HL-60 (cell line): ENCODE data around the gene TBL1X.

Source experiments
- DNase-seq, 2 experiments: peaks; one replicate each; pipeline ENCODE4 v3.0.0-alpha.2; 2010 to 2020; ENCODE audit warnings: low read depth in 1 of 2, low spot score in 1 of 2
- H3K27ac ChIP-seq: fragments of 250-450 bp; sonication (Bioruptor Pico); replicated peaks from 2 replicates; pipeline ENCODE4 v1.5.1; 2020; ENCODE audit warnings: mild to moderate bottlenecking, moderate library complexity
- H3K27me3 ChIP-seq: fragments of 250-450 bp; sonication (Bioruptor Pico); 2 replicates; pipeline ENCODE4 v1.5.1; 2021; ENCODE audit warnings: mild to moderate bottlenecking, moderate library complexity; ENCODE audit not compliant: insufficient read depth, poor library complexity, severe bottlenecking
- H3K4me3 ChIP-seq: replicated peaks from 2 replicates; pipeline ENCODE4 v1.5.1; 2011; ENCODE audit warnings: mild to moderate bottlenecking, control low read depth, low read length; ENCODE audit not compliant: insufficient read depth
- CTCF ChIP-seq: IDR thresholded peaks from one replicate; pipeline ENCODE4 v1.5.1; 2011; ENCODE audit warnings: low read length, control low read depth, inconsistent platforms; ENCODE audit not compliant: insufficient read depth
- GABPA ChIP-seq: IDR thresholded peaks from 2 replicates; pipeline ENCODE4 v1.6.1; 2012; ENCODE audit warnings: low read depth
- POLR2AphosphoS5 ChIP-seq: IDR thresholded peaks from 2 replicates; pipeline ENCODE4 v1.6.1; 2012; ENCODE audit warnings: low read depth
- SPI1 ChIP-seq: IDR thresholded peaks from 2 replicates; pipeline ENCODE4 v1.6.1; 2012; ENCODE audit warnings: low read depth, mild to moderate bottlenecking, borderline replicate concordance
- TF ChIP-seq, protein P1 (sequence below): IDR thresholded peaks from 2 replicates; pipeline ENCODE4 v1.6.1; 2012; ENCODE audit warnings: low read depth; ENCODE audit not compliant: insufficient replicate concordance

The TBL1X gene

GRCh38 chrX:9462456-9462855, 2.4 kb upstream of the TBL1X start:
- H3K4me3 ChIP-seq = no peak overlapping the region
- TF ChIP-seq POLR2AphosphoS5 = no peak
- no peak for TF ChIP-seq GABPA
- TF ChIP-seq CTCF = no peak
- TF ChIP-seq, protein P1, sequence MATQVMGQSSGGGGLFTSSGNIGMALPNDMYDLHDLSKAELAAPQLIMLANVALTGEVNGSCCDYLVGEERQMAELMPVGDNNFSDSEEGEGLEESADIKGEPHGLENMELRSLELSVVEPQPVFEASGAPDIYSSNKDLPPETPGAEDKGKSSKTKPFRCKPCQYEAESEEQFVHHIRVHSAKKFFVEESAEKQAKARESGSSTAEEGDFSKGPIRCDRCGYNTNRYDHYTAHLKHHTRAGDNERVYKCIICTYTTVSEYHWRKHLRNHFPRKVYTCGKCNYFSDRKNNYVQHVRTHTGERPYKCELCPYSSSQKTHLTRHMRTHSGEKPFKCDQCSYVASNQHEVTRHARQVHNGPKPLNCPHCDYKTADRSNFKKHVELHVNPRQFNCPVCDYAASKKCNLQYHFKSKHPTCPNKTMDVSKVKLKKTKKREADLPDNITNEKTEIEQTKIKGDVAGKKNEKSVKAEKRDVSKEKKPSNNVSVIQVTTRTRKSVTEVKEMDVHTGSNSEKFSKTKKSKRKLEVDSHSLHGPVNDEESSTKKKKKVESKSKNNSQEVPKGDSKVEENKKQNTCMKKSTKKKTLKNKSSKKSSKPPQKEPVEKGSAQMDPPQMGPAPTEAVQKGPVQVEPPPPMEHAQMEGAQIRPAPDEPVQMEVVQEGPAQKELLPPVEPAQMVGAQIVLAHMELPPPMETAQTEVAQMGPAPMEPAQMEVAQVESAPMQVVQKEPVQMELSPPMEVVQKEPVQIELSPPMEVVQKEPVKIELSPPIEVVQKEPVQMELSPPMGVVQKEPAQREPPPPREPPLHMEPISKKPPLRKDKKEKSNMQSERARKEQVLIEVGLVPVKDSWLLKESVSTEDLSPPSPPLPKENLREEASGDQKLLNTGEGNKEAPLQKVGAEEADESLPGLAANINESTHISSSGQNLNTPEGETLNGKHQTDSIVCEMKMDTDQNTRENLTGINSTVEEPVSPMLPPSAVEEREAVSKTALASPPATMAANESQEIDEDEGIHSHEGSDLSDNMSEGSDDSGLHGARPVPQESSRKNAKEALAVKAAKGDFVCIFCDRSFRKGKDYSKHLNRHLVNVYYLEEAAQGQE = no peak
- TF ChIP-seq SPI1 = no peak
- DNase-seq = no peak
- H3K27me3 ChIP-seq = no peaks in the 10 kb centered on the region
- H3K27ac ChIP-seq = no peak overlapping the region; the same call in 1 of the 2 replicates

GRCh38 chrX:9465380-9466123, 694 bp downstream of the TBL1X start:
- no peak overlapping the region; the same call in 1 of the 2 replicates for H3K27ac ChIP-seq
- H3K4me3 ChIP-seq = peak overlapping the region; percentile 54
- no peak for TF ChIP-seq SPI1
- TF ChIP-seq, protein P1 = no peak
- TF ChIP-seq POLR2AphosphoS5 = no peak
- no peak for TF ChIP-seq GABPA
- no peak for TF ChIP-seq CTCF

GRCh38 chrX:9466124-9466495, 1.3 kb downstream of the TBL1X start:
- Histone ChIP-seq H3K27ac (no peak overlapping the region), H3K27me3 (no peaks in the 10 kb centered on the region), H3K4me3 (peak overlapping the region; percentile 54)
- no peak for DNase-seq
- TF ChIP-seq GABPA = no peak
- TF ChIP-seq, protein P1 = no peak
- no peak for TF ChIP-seq CTCF

More at GRCh38 chrX:9465380-9466123, 694 bp downstream of the TBL1X start:
- no peaks in the 10 kb centered on the region for H3K27me3 ChIP-seq
- no peak for DNase-seq
